GM12878 (cell line): ENCODE measurements around the gene SRL. TPM values are rescaled to one million over a fixed set of nuclear protein-coding genes. Genes with fewer than 3 reads are reported as not detected.
A peak's percentile ranks its signal among the peaks of the same experiment; 100 is the strongest.

Experiments used
- MEF2B ChIP-seq: fragments of 450-650 bp; IDR thresholded peaks from 2 replicates; pipeline ENCODE4 v1.6.1; 2018; ENCODE audit warnings: mild to moderate bottlenecking, moderate library complexity; ENCODE audit not compliant: partially characterized antibody, poor library complexity, severe bottlenecking
- MXI1 ChIP-seq: fragments of 150-350 bp; IDR thresholded peaks from 2 replicates; pipeline ENCODE4 v1.6.1; 2011; ENCODE audit warnings: low read depth, mild to moderate bottlenecking, inconsistent platforms, low read length, improper control_type of control experiment
- MYC ChIP-seq: IDR thresholded peaks from 2 replicates; pipeline ENCODE4 v1.6.1; 2011; ENCODE audit warnings: mild to moderate bottlenecking, low read length, moderate library complexity, inconsistent platforms; ENCODE audit not compliant: insufficient read depth, insufficient replicate concordance, insufficient read length, severe bottlenecking
- POLR2A ChIP-seq: IDR thresholded peaks from 2 replicates; pipeline ENCODE4 v1.6.1; 2011; ENCODE audit warnings: low read depth, mild to moderate bottlenecking, low read length
- POLR2AphosphoS2 ChIP-seq: IDR thresholded peaks from 2 replicates; pipeline ENCODE4 v1.6.1; 2011; ENCODE audit warnings: low read depth, mild to moderate bottlenecking, low read length, improper control_type of control experiment, moderate library complexity
- YY1 ChIP-seq: IDR thresholded peaks from 2 replicates; pipeline ENCODE4 v1.6.1; 2011; ENCODE audit warnings: low read depth, mild to moderate bottlenecking, low read length
- ZNF622 ChIP-seq: fragments of 450-650 bp; IDR thresholded peaks from 2 replicates; pipeline ENCODE4 v1.6.1; 2017; ENCODE audit warnings: mild to moderate bottlenecking, inconsistent platforms
- polyA plus RNA-seq, 11 experiments: library from polyadenylated mRNA; depleted of rRNA in 4 of 11; unstranded in 6 of 11; stranded (reverse) in 5 of 11; fragments of >200 nt; fragmentation: Nextera tagmentation in 4 of 11; fragmentation: Illumina TruSeq in 1 of 11; extraction: Ambion mirVana in 4 of 11; extraction: Trizol in 1 of 11; gene quantifications; 1 replicate in 1 of 11; 2 replicates in 10 of 11; pipeline versions ENCODE4 v1.2.1 to v1.2.3, GENCODE V29; 2011 to 2016; ENCODE audit warnings: inconsistent platforms in 2 of 11, missing spikeins in 2 of 11, low read depth in 1 of 11
- total RNA-seq, 4 experiments: library from RNA; depleted of rRNA in 3 of 4; stranded (reverse); fragments of >200 nt in 3 of 4; fragmentation: Illumina TruSeq in 1 of 4; extraction: Trizol in 1 of 4; gene quantifications; 2 replicates each; pipeline versions ENCODE4 v1.2.1 to v1.2.3, GENCODE V29; 2013 to 2021
- TF ChIP-seq, protein P1 (sequence below): fragments of 450-650 bp; IDR thresholded peaks from 2 replicates; pipeline ENCODE4 v1.6.1; 2016; ENCODE audit warnings: mild to moderate bottlenecking, moderate library complexity, borderline replicate concordance
- TF ChIP-seq, protein P2 (sequence below): IDR thresholded peaks from 2 replicates; pipeline ENCODE4 v1.6.1; 2011; ENCODE audit warnings: borderline replicate concordance, low read depth, mild to moderate bottlenecking, moderate library complexity, low read length; ENCODE audit not compliant: insufficient read depth, poor library complexity, severe bottlenecking
- TF ChIP-seq, protein P3 (sequence below): IDR thresholded peaks from 2 replicates; pipeline ENCODE4 v1.6.1; 2012; ENCODE audit warnings: low read depth, low read length, improper control_type of control experiment
- TF ChIP-seq, protein P4 (sequence below): IDR thresholded peaks from 2 replicates; pipeline ENCODE4 v1.6.1; 2012; ENCODE audit warnings: improper control_type of control experiment, low read depth, low read length; ENCODE audit not compliant: insufficient replicate concordance
- TF ChIP-seq, protein P5 (sequence below): fragments of 150-350 bp; IDR thresholded peaks from 2 replicates; pipeline ENCODE4 v1.6.1; 2016; ENCODE audit warnings: low read depth, low read length

The SRL gene
- total and polyA plus RNA-seq, 10 of the 15 experiments (the other 5 are each of a cell fraction or from before 2014, with no cell fraction given): not detected

DNA sequence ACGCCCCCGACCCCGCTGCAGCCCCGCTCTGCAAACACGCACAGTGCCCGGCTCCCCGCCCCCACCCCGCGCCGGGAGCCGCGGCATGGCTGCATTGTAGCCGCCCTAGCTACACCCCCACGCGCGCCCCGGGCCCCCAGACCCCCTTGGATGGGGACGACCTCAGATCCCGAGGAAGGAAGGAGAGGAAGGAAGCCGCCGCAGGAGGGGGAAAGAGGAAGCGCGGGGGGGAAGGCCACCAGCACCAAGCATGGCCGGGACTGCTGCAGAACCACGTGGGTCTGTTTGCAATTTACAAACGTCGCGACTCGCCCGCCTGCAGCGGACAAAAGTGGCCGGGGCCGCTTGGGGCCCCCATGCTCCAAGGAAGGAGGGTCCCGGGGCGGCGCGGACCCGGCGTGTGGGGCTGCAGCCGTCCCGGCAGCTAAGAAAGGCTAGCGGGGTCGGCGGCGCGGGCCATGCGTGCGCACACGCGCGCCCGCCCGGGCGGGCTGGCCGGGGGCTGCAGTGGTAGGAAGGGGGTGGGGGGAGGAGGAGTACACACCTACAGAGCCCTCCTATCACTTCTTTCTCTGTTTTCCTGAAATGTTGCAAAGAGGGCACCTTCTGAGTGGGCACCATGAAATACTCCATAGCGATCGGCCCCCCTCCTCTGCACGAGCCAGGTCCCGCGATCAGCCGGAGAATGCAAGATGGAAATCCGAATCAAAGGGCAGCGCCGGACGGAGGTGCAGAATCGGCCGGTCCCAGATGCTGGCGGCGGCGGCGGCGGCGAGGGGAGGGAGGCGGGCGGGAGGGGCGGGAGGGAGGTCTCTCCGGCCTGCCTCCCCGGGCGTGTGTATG, 30.5 kb upstream of the SRL start (continued):
- TF ChIP-seq, protein P1, sequence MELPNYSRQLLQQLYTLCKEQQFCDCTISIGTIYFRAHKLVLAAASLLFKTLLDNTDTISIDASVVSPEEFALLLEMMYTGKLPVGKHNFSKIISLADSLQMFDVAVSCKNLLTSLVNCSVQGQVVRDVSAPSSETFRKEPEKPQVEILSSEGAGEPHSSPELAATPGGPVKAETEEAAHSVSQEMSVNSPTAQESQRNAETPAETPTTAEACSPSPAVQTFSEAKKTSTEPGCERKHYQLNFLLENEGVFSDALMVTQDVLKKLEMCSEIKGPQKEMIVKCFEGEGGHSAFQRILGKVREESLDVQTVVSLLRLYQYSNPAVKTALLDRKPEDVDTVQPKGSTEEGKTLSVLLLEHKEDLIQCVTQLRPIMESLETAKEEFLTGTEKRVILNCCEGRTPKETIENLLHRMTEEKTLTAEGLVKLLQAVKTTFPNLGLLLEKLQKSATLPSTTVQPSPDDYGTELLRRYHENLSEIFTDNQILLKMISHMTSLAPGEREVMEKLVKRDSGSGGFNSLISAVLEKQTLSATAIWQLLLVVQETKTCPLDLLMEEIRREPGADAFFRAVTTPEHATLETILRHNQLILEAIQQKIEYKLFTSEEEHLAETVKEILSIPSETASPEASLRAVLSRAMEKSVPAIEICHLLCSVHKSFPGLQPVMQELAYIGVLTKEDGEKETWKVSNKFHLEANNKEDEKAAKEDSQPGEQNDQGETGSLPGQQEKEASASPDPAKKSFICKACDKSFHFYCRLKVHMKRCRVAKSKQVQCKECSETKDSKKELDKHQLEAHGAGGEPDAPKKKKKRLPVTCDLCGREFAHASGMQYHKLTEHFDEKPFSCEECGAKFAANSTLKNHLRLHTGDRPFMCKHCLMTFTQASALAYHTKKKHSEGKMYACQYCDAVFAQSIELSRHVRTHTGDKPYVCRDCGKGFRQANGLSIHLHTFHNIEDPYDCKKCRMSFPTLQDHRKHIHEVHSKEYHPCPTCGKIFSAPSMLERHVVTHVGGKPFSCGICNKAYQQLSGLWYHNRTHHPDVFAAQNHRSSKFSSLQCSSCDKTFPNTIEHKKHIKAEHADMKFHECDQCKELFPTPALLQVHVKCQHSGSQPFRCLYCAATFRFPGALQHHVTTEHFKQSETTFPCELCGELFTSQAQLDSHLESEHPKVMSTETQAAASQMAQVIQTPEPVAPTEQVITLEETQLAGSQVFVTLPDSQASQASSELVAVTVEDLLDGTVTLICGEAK: no peak
- TF ChIP-seq MEF2B: no peak
- no peak for TF ChIP-seq ZNF622
- TF ChIP-seq, protein P2, sequence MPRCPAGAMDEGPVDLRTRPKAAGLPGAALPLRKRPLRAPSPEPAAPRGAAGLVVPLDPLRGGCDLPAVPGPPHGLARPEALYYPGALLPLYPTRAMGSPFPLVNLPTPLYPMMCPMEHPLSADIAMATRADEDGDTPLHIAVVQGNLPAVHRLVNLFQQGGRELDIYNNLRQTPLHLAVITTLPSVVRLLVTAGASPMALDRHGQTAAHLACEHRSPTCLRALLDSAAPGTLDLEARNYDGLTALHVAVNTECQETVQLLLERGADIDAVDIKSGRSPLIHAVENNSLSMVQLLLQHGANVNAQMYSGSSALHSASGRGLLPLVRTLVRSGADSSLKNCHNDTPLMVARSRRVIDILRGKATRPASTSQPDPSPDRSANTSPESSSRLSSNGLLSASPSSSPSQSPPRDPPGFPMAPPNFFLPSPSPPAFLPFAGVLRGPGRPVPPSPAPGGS: no peak
- 0 out of 2 replicates have a peak, but pooled peaks have one; percentile 12 for TF ChIP-seq POLR2A
- TF ChIP-seq YY1: peak; percentile 56
- TF ChIP-seq MXI1: peak; percentile 88; the same call in 1 of the 2 replicates
- TF ChIP-seq, protein P3, sequence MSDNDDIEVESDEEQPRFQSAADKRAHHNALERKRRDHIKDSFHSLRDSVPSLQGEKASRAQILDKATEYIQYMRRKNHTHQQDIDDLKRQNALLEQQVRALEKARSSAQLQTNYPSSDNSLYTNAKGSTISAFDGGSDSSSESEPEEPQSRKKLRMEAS: peak; percentile 65
- TF ChIP-seq, protein P4, sequence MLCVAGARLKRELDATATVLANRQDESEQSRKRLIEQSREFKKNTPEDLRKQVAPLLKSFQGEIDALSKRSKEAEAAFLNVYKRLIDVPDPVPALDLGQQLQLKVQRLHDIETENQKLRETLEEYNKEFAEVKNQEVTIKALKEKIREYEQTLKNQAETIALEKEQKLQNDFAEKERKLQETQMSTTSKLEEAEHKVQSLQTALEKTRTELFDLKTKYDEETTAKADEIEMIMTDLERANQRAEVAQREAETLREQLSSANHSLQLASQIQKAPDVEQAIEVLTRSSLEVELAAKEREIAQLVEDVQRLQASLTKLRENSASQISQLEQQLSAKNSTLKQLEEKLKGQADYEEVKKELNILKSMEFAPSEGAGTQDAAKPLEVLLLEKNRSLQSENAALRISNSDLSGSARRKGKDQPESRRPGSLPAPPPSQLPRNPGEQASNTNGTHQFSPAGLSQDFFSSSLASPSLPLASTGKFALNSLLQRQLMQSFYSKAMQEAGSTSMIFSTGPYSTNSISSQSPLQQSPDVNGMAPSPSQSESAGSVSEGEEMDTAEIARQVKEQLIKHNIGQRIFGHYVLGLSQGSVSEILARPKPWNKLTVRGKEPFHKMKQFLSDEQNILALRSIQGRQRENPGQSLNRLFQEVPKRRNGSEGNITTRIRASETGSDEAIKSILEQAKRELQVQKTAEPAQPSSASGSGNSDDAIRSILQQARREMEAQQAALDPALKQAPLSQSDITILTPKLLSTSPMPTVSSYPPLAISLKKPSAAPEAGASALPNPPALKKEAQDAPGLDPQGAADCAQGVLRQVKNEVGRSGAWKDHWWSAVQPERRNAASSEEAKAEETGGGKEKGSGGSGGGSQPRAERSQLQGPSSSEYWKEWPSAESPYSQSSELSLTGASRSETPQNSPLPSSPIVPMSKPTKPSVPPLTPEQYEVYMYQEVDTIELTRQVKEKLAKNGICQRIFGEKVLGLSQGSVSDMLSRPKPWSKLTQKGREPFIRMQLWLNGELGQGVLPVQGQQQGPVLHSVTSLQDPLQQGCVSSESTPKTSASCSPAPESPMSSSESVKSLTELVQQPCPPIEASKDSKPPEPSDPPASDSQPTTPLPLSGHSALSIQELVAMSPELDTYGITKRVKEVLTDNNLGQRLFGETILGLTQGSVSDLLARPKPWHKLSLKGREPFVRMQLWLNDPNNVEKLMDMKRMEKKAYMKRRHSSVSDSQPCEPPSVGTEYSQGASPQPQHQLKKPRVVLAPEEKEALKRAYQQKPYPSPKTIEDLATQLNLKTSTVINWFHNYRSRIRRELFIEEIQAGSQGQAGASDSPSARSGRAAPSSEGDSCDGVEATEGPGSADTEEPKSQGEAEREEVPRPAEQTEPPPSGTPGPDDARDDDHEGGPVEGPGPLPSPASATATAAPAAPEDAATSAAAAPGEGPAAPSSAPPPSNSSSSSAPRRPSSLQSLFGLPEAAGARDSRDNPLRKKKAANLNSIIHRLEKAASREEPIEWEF: no peak
- TF ChIP-seq, protein P5, sequence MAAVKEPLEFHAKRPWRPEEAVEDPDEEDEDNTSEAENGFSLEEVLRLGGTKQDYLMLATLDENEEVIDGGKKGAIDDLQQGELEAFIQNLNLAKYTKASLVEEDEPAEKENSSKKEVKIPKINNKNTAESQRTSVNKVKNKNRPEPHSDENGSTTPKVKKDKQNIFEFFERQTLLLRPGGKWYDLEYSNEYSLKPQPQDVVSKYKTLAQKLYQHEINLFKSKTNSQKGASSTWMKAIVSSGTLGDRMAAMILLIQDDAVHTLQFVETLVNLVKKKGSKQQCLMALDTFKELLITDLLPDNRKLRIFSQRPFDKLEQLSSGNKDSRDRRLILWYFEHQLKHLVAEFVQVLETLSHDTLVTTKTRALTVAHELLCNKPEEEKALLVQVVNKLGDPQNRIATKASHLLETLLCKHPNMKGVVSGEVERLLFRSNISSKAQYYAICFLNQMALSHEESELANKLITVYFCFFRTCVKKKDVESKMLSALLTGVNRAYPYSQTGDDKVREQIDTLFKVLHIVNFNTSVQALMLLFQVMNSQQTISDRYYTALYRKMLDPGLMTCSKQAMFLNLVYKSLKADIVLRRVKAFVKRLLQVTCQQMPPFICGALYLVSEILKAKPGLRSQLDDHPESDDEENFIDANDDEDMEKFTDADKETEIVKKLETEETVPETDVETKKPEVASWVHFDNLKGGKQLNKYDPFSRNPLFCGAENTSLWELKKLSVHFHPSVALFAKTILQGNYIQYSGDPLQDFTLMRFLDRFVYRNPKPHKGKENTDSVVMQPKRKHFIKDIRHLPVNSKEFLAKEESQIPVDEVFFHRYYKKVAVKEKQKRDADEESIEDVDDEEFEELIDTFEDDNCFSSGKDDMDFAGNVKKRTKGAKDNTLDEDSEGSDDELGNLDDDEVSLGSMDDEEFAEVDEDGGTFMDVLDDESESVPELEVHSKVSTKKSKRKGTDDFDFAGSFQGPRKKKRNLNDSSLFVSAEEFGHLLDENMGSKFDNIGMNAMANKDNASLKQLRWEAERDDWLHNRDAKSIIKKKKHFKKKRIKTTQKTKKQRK: no peak
- peak; percentile 39 for TF ChIP-seq MYC
- TF ChIP-seq POLR2AphosphoS2: 0 out of 2 replicates have a peak, but pooled peaks have one; percentile 22
